ENCODE results near the gene TECTB. TPM values are rescaled to one million over a fixed set of nuclear protein-coding genes. Genes with fewer than 3 reads are reported as not detected.

Gene TECTB
- total RNA-seq = not detected

GRCh38 chr10:112283100-112283499 lies at the start of gene TECTB:
Gene TECTB (plus strand): TSS chr10:112283400. CDS start chr10:112283735, 335 bp downstream.
- H3K9me3 Mint-ChIP-seq = no peaks in the 10 kb centered on the region
- intact Hi-C loops (cut with micrococcal nuclease) = no loop called here
- no peak within 1 kb of the TSS for H3K27ac Mint-ChIP-seq
- H3K27me3 Mint-ChIP-seq (ENCODE audit: low read depth) = peaks cover 9% of the 10 kb centered on the region
- CTCF ChIA-PET = no interaction called here
- no peak within 1 kb of the TSS for H3K4me3 Mint-ChIP-seq
- H3K36me3 Mint-ChIP-seq (ENCODE audit: low read depth) = no peaks in the 10 kb centered on the region
- no peak for DNase-seq
- H3K4me1 Mint-ChIP-seq (ENCODE audit: low read depth) = no peaks in the 10 kb centered on the region

- no peaks in the 10 kb centered on the region for H3K4me1 Mint-ChIP-seq (ENCODE audit: low read depth)
- intact Hi-C loops (cut with micrococcal nuclease) = no loop called here
- no peaks in the 10 kb centered on the region for H3K36me3 Mint-ChIP-seq (ENCODE audit: low read depth)
- H3K27me3 Mint-ChIP-seq (ENCODE audit: low read depth) = peaks cover 7% of the 10 kb centered on the region
- H3K9me3 Mint-ChIP-seq = peaks cover 10% of the 10 kb centered on the region
- CTCF ChIA-PET = no interaction called here
- no peak for DNase-seq
- H3K4me3 Mint-ChIP-seq = no peak overlapping the region
- no peak overlapping the region for H3K27ac Mint-ChIP-seq
These were observed 48.1 kb upstream of the TECTB start for GRCh38 chr10:112235141-112235540.

GRCh38 chr10:112235920-112236319 lies 47.3 kb upstream of the TECTB start:
- intact Hi-C loops (cut with micrococcal nuclease) = no loop called here

GRCh38 chr10:112236486-112236885 lies 46.7 kb upstream of the TECTB start:
- no peak overlapping the region for H3K4me3 Mint-ChIP-seq

More at GRCh38 chr10:112235920-112236319, 47.3 kb upstream of the TECTB start:
- Mint-ChIP-seq H3K4me1 (ENCODE audit: low read depth) (no peaks in the 10 kb centered on the region), H3K27me3 (ENCODE audit: low read depth) (peaks cover 7% of the 10 kb centered on the region), H3K27ac (no peak overlapping the region), H3K9me3 (peaks cover 11% of the 10 kb centered on the region), H3K36me3 (ENCODE audit: low read depth) (peaks cover 1% of the 10 kb centered on the region), H3K4me3 (no peak overlapping the region)
- no peak for DNase-seq
- CTCF ChIA-PET = interaction anchor here (0.6 kb wide), 1 partner anchor 95 kb away, joined by 3 read pairs; no protein-coding TSS in a partner anchor

GRCh38 chr10:112239347-112239746 lies 43.9 kb upstream of the TECTB start:
- no peak overlapping the region for H3K27ac Mint-ChIP-seq
- H3K27me3 Mint-ChIP-seq (ENCODE audit: low read depth) = peaks cover 9% of the 10 kb centered on the region
- no peaks in the 10 kb centered on the region for H3K4me1 Mint-ChIP-seq (ENCODE audit: low read depth)
- H3K9me3 Mint-ChIP-seq = peaks cover 18% of the 10 kb centered on the region
- H3K36me3 Mint-ChIP-seq (ENCODE audit: low read depth) = peaks cover 4% of the 10 kb centered on the region
- H3K4me3 Mint-ChIP-seq = no peak overlapping the region
- no peak for DNase-seq
- CTCF ChIA-PET = interaction anchor here (1.0 kb wide), 1 partner anchor 103 kb away, joined by 3 read pairs; no protein-coding TSS in a partner anchor
- intact Hi-C loops (cut with micrococcal nuclease) = no loop called here

More at GRCh38 chr10:112236486-112236885, 46.7 kb upstream of the TECTB start:
- H3K9me3 Mint-ChIP-seq = peaks cover 17% of the 10 kb centered on the region
- H3K36me3 Mint-ChIP-seq (ENCODE audit: low read depth) = peaks cover 4% of the 10 kb centered on the region
- H3K27me3 Mint-ChIP-seq (ENCODE audit: low read depth) = peaks cover 4% of the 10 kb centered on the region
- intact Hi-C loops (cut with micrococcal nuclease) = no loop called here
- DNase-seq = no peak
- H3K27ac Mint-ChIP-seq = no peak overlapping the region
- CTCF ChIA-PET = interaction anchor here (0.6 kb wide), 1 partner anchor 96 kb away, joined by 3 read pairs; no protein-coding TSS in a partner anchor
- H3K4me1 Mint-ChIP-seq (ENCODE audit: low read depth) = no peaks in the 10 kb centered on the region

- H3K27me3 Mint-ChIP-seq (ENCODE audit: low read depth) = peaks cover 9% of the 10 kb centered on the region
- no peak overlapping the region for H3K4me3 Mint-ChIP-seq
- DNase-seq = no peak
- H3K27ac Mint-ChIP-seq = no peak overlapping the region
- H3K9me3 Mint-ChIP-seq = peaks cover 18% of the 10 kb centered on the region
- CTCF ChIA-PET = no interaction called here
- no peaks in the 10 kb centered on the region for H3K4me1 Mint-ChIP-seq (ENCODE audit: low read depth)
- intact Hi-C loops (cut with micrococcal nuclease) = no loop called here
- peaks cover 4% of the 10 kb centered on the region for H3K36me3 Mint-ChIP-seq (ENCODE audit: low read depth)
These were observed 42.8 kb upstream of the TECTB start for GRCh38 chr10:112240441-112240840.

GRCh38 chr10:112241651-112242341 lies 41.4 kb upstream of the TECTB start:
- no peaks in the 10 kb centered on the region for H3K4me1 Mint-ChIP-seq (ENCODE audit: low read depth)
- no peak overlapping the region for H3K4me3 Mint-ChIP-seq
- H3K36me3 Mint-ChIP-seq (ENCODE audit: low read depth) = peaks cover 4% of the 10 kb centered on the region
- CTCF ChIA-PET = no interaction called here
- H3K9me3 Mint-ChIP-seq = peaks cover 18% of the 10 kb centered on the region
- no peak overlapping the region for H3K27ac Mint-ChIP-seq
- DNase-seq = no peak
- intact Hi-C loops (cut with micrococcal nuclease) = no loop called here
- H3K27me3 Mint-ChIP-seq (ENCODE audit: low read depth) = peaks cover 9% of the 10 kb centered on the region

GRCh38 chr10:112242769-112243168 lies 40.4 kb upstream of the TECTB start:
- H3K9me3 Mint-ChIP-seq = peaks cover 18% of the 10 kb centered on the region
- H3K36me3 Mint-ChIP-seq (ENCODE audit: low read depth) = peaks cover 4% of the 10 kb centered on the region
- peaks cover 9% of the 10 kb centered on the region for H3K27me3 Mint-ChIP-seq (ENCODE audit: low read depth)
- intact Hi-C loops (cut with micrococcal nuclease) = no loop called here
- DNase-seq = no peak
- H3K4me1 Mint-ChIP-seq (ENCODE audit: low read depth) = no peaks in the 10 kb centered on the region
- CTCF ChIA-PET = no interaction called here
- H3K4me3 Mint-ChIP-seq = no peak overlapping the region
- H3K27ac Mint-ChIP-seq = no peak overlapping the region

- no peaks in the 10 kb centered on the region for H3K4me1 Mint-ChIP-seq (ENCODE audit: low read depth)
- no peak for DNase-seq
- H3K9me3 Mint-ChIP-seq = peaks cover 15% of the 10 kb centered on the region
- H3K27me3 Mint-ChIP-seq (ENCODE audit: low read depth) = peaks cover 8% of the 10 kb centered on the region
- H3K36me3 Mint-ChIP-seq (ENCODE audit: low read depth) = peaks cover 4% of the 10 kb centered on the region
- no peak overlapping the region for H3K27ac Mint-ChIP-seq
- no peak overlapping the region for H3K4me3 Mint-ChIP-seq
- CTCF ChIA-PET = interaction anchor here (0.6 to 0.7 kb wide), 2 partner anchors 12 to 16 kb away, joined by 3 to 5 read pairs; no protein-coding TSS in a partner anchor
- intact Hi-C loops (cut with micrococcal nuclease) = no loop called here
These were observed 39.5 kb upstream of the TECTB start for GRCh38 chr10:112243713-112244112.

- no peak overlapping the region for H3K4me3 Mint-ChIP-seq
- peaks cover 4% of the 10 kb centered on the region for H3K36me3 Mint-ChIP-seq (ENCODE audit: low read depth)
- CTCF ChIA-PET = interaction anchor here (0.6 to 0.7 kb wide), 2 partner anchors 13 to 17 kb away, joined by 3 to 5 read pairs; no protein-coding TSS in a partner anchor
- H3K27ac Mint-ChIP-seq = no peak overlapping the region
- peaks cover 15% of the 10 kb centered on the region for H3K9me3 Mint-ChIP-seq
- intact Hi-C loops (cut with micrococcal nuclease) = no loop called here
- no peak for DNase-seq
- H3K27me3 Mint-ChIP-seq (ENCODE audit: low read depth) = peaks cover 8% of the 10 kb centered on the region
- H3K4me1 Mint-ChIP-seq (ENCODE audit: low read depth) = no peaks in the 10 kb centered on the region
These were observed 39.0 kb upstream of the TECTB start for GRCh38 chr10:112244197-112244596.

GRCh38 chr10:112247791-112248190 lies 35.4 kb upstream of the TECTB start:
- DNase-seq = no peak
- peaks cover 2% of the 10 kb centered on the region for H3K36me3 Mint-ChIP-seq (ENCODE audit: low read depth)
- H3K4me3 Mint-ChIP-seq = no peak overlapping the region
- CTCF ChIA-PET = no interaction called here
- H3K9me3 Mint-ChIP-seq = peaks cover 14% of the 10 kb centered on the region
- peaks cover 8% of the 10 kb centered on the region for H3K27me3 Mint-ChIP-seq (ENCODE audit: low read depth)
- H3K4me1 Mint-ChIP-seq (ENCODE audit: low read depth) = no peaks in the 10 kb centered on the region
- no peak overlapping the region for H3K27ac Mint-ChIP-seq
- intact Hi-C loops (cut with micrococcal nuclease) = no loop called here

GRCh38 chr10:112248584-112249295 lies 34.5 kb upstream of the TECTB start:
- Mint-ChIP-seq H3K4me1 (ENCODE audit: low read depth) (no peaks in the 10 kb centered on the region), H3K9me3 (peaks cover 14% of the 10 kb centered on the region), H3K27me3 (ENCODE audit: low read depth) (peaks cover 4% of the 10 kb centered on the region), H3K27ac (no peak overlapping the region), H3K36me3 (ENCODE audit: low read depth) (peaks cover 2% of the 10 kb centered on the region), H3K4me3 (no peak overlapping the region)
- intact Hi-C loops (cut with micrococcal nuclease) = no loop called here
- CTCF ChIA-PET = no interaction called here
- no peak for DNase-seq

Data from activated naive CD4-positive, alpha-beta T cell treated with anti-CD3 and anti-CD28 coated beads for 36 hours (primary cell).